Cerebellar nuclear complex (tissue), 1 donor: ENCODE data around the gene CHPF.

Experiments
- DNase-seq, 2 experiments: peaks; one replicate each; lab custom pipeline; 2025; lab: John Stamatoyannopoulos, UW

The CHPF gene

DNA sequence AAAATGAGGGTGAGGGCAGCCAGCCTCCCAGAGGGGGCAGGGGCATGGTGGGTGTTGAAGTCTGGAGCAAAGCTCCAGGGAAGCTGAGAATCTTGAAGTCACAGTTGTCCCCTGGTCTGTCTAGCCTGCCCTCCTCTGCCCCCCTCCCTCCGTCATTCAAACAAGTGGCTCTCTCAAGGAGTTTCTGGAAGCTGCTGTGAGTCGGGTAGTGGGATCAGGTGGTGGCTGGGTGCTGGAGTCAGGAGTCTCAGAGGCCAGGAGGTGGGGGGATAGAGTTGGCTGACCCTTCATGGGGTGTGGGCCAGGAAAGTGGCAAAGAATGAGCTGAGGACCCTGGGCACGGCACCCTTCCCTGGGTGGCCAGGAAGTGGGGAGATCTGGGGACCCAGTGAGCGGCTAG, 29.8 kb downstream of the CHPF start:
- DNase-seq = no peak

DNA sequence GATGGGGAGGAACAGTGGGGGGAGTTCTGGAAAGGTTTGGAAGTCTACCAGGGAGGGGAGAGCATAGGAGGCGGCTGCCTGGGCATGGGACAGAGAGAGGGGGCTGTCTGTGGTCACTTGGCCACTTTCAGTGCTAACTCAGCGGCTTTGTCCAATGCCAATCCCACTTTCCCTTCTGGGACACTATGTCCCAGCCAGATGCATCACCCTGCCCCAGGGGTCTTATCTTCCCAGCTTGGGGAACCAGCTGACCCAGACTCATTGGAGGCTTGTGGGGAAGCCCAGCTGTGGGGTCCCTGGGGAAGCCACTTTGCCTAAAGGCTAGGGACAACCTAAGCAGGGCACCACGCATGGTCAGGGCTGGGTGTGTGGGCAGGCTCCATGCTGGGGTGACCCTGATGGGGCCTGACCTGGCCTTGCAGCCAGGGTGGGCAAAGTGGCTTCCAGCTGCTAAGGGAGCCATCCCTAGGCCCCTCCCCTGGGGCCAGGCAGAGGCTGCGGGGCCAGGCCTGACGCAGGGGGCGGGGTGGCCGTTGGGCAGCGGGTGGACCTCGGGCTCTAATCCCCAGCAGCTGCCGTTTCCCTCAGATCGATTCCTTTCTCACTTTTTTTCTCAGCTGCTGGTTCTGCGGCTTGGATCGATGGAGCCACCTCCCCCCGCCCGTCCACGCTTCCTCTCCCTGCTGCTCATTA, 30.9 kb downstream of the CHPF start:
- DNase-seq = no peak

DNA sequence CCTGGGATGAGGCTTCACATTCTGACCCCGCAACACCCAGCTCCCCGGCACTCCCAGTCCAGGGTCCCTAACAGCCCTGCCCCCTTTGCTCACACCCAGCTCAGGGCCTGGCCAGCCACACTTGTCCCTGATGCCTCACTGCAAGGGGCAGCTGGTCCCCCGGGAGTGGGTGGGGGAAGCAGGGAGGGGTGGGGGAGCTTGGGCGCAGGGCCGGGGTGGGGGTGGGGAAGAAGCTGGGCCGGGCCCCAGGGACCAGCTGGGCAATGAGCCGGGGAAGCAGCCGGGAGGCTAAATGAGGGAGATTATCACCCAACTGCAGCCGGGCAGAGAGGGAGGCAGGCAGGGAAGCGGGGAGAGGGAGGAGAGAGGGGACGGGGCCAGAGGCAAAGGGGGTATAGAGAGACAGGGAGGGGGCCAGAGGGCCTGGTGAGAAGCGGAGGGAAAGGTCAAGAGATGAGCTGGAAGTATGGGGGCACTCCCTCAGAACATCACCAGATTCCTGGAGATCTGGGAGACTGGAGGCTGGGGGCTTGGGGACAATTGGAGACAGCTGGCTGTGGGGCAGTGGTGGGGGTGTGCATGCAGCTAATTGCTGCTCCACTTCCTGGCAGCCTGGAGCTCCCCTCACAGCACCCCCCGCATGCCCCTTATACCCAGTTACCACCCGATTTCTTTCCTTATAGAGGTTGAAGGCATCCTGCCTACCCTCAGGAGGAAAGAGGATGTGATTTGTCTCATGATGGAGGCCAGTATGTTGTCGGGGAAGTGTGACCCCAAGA, 31.9 kb downstream of the CHPF start:
- no peak for DNase-seq

DNA sequence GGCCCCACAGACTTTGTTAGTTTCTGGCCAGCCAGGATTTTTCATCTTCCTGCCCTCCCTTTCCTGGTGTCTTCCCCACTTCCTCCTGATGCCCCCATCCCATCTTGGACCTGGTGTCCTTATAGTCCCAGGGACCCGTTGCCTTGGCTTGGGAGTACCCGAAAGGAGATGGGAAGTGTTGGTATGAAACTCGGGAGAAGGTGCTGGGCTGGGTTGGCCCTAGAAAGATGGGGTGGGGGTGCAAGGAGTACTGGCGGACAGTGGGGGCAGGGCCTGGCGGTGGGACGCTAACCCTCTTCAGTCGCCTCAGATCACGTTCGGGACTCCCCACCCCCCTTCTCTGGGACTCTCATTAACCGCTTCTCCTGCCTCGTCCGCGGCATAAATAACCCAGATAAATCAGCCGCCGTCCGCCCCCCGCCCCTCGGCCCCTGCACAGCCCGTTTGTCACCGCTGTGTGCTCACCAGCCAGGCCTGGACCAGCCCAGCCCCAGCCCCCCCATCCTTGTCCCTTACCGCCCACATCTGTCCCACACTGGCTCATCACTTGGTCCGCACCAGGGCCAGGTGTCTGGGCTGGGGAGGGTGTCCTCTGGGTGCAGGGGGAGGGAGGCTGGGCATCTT, 33.0 kb downstream of the CHPF start:
- DNase-seq = no peak

DNA sequence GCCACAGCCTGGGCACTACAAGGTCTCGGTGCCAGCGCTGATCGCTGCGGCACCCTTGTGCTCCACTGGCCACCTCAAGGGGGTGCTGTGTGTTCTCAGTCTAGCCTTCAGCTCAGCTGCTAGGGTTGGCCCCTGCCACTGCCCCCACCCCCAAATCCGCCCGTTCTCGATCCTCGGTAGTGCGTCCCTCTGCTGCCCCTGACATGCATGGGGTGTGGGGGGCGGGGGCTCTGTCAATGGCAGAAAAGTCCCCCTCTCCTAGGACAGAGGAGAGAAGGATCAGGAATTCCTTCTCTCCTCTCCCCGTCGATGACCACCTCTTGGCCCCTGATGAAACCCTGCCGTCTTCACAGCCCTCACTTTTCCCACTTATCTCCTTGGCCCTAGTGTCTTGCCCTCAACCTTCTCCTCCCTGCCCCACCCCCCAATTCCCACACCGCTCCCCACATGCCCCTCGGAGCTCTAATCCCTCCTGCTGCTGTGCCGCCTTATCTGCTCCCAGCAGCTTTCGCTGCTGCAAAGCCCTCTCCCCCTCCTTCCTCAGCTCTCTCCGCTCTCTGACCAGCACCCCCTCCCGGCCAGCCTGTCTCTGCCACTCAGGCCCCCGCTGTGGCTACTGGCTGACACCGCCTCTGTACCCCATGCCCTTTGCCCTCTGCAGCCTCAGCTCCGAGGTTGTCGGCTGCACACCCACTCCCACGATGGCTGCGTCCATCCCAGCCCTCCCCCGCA, 33.7 kb downstream of the CHPF start:
- no peak for DNase-seq

DNA sequence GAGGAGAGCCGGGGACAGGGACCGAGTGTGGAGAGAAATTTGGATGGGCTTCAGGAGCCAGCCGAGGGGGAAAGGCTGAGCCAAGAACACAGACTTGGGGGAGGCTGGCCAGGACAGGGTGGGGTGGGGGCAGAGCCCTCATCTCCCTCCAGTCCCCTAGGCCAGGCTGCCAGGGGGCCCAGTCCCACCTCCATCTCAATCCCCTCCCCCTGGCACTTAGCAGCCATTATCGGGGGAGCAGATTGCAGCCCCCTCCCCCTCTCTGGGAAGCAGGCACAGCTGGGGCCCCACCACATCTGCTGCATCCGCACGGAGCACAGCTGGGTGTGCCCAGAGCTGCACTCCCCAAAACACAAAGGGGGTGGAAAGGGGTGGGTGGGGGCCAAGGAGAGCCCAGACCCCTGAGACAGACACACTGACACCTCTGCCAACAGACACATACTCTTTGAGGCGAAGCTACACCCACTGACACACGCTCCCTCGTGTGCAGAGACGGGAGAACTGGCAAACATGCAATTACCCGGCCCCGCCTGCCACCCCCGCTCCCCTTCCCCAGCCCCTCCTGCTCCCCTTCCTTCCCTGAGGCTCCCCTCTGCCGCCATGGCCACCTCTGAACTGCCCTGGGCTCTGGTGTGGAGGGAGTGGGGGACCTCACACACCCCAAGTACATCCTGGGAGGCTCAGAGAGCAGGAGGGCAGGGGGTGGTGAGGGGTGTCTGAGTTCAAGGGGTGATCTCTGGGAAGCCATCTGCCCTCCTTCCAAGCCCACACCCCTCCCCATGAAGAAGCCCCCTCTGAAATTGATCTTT, 34.4 kb downstream of the CHPF start:
- DNase-seq = no peak

DNA sequence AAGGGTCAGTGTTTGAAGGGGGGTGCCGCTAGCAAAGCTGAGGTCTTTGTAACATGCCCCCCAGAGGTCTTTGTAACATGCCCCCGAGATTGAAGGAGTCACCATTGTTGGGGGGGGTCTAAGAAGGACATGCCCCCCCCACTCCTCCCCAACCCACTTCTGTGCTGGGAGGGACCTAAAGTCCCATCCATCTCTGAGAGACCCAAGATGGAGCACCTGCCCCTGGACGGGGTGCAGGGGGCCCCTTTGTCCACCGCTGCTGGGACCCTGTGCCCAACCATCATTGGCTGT, 35.2 kb downstream of the CHPF start:
- no peak for DNase-seq

DNA sequence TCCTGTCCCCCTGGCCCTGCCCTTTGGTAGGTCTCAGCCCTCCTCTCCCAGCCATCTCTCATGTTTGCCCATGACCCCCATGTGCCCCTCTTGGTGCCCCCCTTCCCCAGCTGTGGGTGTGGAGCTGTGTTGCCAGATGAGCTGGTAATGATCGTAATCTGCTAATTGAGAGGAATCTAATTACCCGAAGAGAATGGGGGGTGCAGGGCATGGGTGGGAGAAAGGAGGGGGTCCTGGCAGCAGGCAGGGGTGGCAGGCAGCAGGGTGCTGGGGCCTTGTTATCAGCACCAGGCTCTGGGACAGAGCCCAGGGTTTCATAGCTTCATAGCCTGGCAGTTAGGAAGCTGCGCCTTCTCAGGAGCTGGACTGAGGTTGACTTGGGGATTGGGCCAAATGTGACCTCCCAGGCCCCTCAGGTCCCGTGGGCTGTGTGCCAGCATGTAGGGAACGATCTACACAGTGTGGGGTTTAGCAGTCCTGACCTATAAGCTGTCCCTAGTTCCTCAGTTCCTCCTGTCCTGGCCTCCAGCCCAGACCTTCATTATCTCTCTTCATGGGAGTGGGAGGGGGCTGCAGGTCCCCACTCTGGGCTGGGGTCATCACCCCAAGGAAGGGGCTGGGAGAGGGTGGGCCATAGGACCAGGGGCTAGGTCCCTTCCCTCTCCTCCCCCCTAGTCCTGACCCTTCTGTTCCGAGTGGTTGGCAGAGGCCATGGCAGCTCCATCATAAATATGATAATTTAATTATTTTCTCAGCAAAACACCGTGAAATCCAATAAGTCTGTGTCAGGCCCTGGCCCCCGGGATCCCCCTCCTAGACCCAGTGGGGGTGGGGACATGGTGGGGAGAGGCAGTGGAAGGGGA, 35.8 kb downstream of the CHPF start:
- DNase-seq = no peak

DNA sequence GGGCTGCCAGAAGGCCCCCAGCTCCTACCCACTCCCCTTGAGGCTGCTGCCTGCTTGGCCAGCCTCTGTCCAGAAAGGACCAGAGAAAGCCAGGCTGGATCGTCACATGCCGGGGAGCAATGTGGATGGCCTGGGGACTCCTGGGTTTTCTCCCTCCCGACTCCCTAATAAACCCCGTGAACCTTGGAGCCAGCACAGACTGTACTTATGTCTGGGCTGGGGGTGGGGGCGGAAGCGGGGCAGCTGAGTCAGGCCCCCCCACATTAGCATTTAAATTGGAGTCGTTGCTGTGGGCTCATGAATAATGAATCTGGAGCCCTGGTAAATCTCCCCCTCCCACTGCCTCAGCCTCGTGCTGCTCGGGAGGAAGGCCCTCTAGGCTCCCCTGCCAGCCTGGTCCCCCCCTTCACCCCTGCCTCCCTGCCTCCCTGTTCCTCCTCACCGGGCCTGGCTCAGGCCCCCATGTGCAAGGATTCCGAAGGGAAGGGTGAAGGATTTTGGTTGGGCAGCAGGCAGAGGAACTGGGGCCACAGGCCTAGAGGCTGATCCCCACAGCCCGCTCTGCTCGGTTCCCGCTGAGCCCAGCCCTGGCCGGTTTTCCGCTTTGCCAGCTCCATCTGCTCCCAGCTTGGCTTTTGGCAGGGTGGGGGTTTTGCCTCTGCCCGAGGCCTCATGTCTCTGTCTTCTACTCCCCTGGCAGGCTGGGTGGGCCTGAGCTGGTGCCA, 36.6 kb downstream of the CHPF start:
- peak; percentile 30 to 70 for DNase-seq

DNA sequence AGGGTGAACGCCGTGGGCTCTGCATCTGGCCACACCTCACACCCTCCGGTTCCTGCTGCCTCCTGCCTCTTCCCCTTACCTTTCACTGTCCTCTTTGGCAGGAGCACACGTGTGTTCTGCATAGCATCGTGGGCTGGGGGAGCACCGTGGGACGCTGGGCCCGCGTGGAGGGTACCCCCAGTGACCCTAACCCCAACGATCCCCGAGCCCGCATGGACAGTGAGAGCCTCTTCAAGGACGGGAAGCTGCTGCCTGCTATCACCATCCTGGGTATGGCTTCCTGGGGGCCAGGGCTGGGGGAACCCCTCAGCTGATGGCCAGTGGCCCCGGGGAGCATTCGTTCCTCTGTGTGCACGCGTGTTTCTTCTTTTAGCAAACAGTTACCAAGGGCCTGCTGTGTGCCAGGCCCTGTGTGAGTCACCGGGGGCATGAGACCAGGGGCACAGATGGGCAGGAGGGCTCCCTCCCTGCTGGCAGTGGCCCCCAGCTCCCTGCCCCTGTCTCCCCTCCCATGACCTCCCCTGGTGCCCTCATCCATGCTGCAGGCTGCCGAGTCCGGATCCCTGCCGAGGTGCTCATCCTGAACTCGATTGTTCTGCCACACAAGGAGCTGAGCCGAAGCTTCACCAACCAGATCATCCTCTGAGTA, 37.3 kb downstream of the CHPF start:
- DNase-seq = no peak

DNA sequence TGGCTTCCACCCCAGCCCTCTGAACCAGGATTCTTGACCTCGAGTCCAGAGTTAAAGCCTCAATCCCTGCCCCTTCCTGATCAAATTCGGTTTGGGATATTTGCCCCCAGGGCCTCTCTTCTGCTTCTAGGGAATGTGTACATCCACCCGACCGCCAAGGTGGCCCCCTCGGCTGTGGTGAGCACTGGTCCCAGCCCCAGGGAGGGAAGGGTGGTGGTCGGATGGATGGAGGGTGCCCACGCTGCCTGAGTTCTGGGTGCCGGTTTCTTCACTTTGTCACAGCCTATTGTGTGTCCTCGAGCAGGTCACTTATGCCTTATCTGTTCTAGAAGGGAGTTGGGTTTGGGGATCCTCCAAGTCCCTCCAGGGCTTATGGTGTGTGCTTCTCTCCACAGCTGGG, 38.0 kb downstream of the CHPF start:
- DNase-seq = no peak

DNA sequence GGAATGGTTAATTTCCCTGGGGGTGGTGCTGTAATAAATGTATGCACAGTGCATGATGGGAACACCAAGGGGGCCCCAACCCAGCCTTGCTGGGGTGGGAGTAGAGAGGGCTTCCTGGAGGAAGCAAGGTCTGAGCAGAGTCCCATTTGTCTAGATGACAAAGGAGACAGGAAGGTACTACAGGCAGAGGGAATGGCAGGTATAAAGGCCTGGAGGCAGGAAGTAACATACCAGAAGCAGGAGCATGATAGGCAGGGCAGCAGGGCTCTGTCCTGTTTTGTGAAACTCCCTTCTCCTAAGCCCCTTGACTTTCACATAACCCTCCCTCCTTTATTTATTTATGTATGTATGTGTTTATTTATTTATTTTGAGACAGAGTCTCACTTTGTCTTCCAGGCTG, 41.0 kb downstream of the CHPF start:
- DNase-seq = no peak

DNA sequence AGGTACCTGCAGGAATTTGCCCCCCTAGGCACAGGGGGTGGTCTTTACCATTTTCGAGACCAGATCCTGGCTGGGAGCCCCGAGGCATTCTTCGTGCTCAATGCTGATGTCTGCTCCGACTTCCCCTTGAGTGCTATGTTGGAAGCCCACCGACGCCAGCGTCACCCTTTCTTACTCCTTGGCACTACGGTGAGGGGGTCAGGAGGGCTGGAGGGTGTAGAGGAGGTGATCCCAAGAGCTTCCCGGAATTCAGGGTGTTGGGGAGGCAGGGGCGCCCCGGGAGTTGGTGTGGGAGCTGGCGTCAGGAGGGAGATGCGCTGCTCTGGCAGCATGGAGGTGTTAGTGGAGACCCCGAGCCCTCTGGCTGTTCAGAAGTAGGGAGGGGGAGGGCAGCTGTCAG, 41.8 kb downstream of the CHPF start:
- DNase-seq = no peak

DNA sequence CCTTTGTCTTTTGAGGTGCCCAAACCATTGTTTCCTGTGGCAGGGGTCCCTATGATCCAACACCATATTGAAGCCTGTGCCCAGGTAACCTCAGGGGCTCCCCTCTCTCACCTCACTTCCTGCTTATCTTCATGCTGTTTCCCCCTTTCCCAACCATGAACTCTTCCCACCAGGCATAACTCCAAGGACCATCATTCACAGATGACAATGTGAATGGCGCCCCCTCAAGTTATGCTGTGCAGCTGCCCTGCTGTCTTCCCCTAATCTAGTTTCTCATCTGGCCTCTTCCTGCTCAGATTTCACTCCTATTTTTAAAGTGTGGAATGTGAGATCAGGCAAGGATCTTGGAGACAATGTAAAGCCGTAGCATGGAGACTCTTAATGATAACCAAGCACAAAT, 43.5 kb downstream of the CHPF start:
- no peak for DNase-seq

DNA sequence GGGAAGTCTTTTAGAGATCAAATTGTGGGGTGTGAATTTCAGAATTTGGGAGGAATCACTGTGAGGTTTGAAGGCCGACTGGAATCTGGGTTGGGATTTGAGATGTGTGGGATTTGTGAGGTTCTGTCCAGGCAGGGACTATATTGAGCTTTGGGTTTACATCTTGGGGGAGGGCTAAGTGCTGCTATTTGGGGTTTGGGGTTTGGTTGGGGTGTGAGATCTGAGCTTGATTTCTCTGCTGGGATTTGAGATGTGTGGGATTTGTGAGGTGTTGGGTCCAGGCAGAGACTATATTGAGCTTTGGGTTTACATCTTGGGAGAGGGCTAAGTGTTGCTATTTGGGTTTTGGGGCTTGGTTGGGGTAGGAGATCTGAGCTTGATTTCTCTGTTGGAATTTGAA, 44.1 kb downstream of the CHPF start:
- DNase-seq = no peak

DNA sequence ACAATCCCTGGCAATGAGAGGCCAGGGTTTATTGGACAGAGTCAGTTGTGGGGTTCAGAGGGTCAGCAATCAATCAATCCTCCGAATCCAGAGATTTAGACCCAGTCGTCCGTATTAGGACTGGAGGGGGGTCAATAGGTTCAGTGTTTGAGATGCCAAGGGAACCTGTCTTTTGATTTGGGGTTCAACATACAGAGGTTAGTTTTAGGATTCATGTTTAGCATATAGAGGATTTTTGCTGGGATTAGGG, 44.6 kb downstream of the CHPF start:
- no peak for DNase-seq

DNA sequence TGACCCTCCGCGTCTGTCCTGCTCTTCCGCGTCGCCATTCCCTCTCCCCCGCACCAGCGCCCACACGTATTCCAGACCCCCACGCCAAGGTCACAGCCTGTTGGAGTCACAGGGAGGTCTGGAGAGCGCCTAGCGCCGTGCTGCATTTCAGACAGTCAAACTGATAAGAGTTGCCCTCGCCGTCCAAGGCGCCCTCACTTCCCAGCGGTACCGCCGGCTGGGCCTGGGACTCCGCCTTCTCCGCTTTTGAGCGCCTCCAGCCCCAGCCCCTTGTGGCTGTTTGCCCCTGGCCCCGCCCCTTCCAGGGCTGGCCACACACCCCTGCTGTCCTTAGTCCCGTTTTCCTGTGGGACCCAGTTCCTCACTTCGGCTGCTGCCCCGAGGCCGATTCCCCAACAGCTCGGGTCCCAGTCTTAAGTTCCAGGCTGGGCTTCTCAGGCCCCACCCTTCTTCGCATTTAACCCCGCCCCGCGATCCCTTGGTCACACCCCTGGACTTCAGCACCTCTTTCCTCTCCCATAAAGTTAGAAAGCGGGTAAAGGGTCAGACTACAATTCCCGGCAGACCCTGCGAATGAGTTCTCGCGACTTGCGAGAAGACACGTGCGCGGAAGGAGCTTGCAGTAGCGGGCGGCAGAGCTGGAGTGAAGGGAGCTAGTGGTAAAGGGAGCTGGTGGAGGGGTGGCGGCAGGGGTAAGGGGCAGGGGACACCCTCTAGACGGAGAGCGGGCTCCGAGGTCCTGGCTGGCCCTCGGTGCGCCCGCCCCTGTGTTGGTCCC, 45.1 kb downstream of the CHPF start, which contains the start of gene GMPPA:
GMPPA (plus strand) TSS at position 612 of the 778 bp plus-strand sequence. CDS start 1,085 bp downstream, outside the sequence.
- peak; percentile 89 to 92 for DNase-seq

DNA sequence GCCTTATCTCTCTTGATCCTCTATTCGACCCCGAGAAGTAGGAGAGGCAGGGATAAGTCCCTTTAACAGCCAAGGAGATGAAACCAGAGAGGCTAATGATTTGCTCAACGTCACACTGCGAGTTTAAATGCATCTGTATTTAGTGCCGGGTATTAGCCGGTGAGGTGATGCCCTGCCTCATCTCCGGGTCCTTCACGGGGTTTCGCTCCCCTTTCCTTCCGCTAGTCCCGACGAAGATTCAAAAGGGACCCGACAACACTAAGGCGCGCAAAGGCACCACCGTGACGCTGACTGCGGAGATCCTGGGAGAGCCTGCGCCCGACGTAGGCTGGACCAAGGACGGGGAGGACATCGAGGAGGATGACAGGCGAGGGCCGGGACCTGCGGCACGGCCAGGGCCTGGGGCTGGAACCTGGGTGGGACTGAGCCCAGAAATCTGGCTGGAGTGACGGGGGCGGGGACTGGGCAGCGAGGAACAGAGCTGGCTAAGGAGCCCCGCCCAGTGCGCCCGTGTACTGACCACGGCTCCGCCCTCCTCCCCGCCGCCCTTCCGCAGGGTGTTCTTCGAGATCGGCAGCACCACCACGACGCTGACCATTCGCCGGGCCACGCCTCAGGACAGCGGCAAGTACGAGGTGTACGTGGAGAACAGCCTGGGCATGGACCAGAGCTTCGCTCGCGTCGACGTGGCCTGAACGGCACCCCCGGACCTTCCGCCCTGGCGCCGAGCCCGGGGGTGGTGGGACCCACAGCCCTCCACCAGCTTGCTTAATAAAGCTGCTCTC, 45.9 kb downstream of the CHPF start:
- DNase-seq = no peak
